KMS-11 (cell line): Measurements from ENCODE around the gene PPP1R18.

Experiments
- H2AFZ ChIP-seq: fragments of 200-600 bp; sonication (generic); 2 replicates; pipeline ENCODE4 v1.6.1; 2016; ENCODE audit warnings: antibody characterized with exemption, mixed run types, low read depth
- H3K27ac ChIP-seq: fragments of 200-600 bp; sonication (generic); 2 replicates; pipeline ENCODE4 v1.6.1; 2016; ENCODE audit warnings: mild to moderate bottlenecking, mixed run types
- H3K27me3 ChIP-seq: fragments of 200-600 bp; sonication (generic); 2 replicates; pipeline ENCODE4 v1.6.1; 2017; ENCODE audit warnings: mild to moderate bottlenecking, low read depth, mixed run types, moderate library complexity; ENCODE audit not compliant: insufficient read depth
- H3K36me3 ChIP-seq: fragments of 200-600 bp; sonication (generic); 2 replicates; pipeline ENCODE4 v1.6.1; 2017; ENCODE audit warnings: mild to moderate bottlenecking, mixed run types; ENCODE audit not compliant: insufficient read depth
- H3K4me1 ChIP-seq: fragments of 200-600 bp; sonication (generic); 2 replicates; pipeline ENCODE4 v1.6.1; 2016; ENCODE audit warnings: mild to moderate bottlenecking, low read depth, mixed run types; ENCODE audit not compliant: poor library complexity, severe bottlenecking
- H3K4me2 ChIP-seq: fragments of 200-600 bp; sonication (generic); 2 replicates; pipeline ENCODE4 v1.7.0; 2016; ENCODE audit warnings: mild to moderate bottlenecking, mixed run types
- H3K4me3 ChIP-seq: fragments of 200-600 bp; sonication (generic); IDR thresholded peaks from 2 replicates; pipeline ENCODE4 v1.6.1; 2017; ENCODE audit warnings: low read depth, low read length, mixed read lengths; ENCODE audit not compliant: insufficient read depth
- H3K79me2 ChIP-seq: fragments of 200-600 bp; sonication (generic); 2 replicates; pipeline ENCODE4 v1.6.1; 2016; ENCODE audit warnings: low read depth, mixed run types; ENCODE audit not compliant: insufficient read depth
- H3K9ac ChIP-seq: fragments of 200-600 bp; sonication (generic); 2 replicates; pipeline ENCODE4 v1.6.1; 2016; ENCODE audit warnings: mild to moderate bottlenecking, mixed run types
- H4K20me1 ChIP-seq: fragments of 200-600 bp; sonication (generic); 2 replicates; pipeline ENCODE4 v1.6.1; 2016; ENCODE audit warnings: mild to moderate bottlenecking, mixed run types; ENCODE audit not compliant: insufficient read depth
- TF ChIP-seq, protein P1 (sequence below): fragments of 200-600 bp; sonication (generic); conservative IDR thresholded peaks from 2 replicates; pipeline ENCODE4 v1.6.1; 2017; ENCODE audit warnings: low read depth, mild to moderate bottlenecking, antibody characterized with exemption, low read length, moderate library complexity, mixed read lengths

Gene PPP1R18

DNA sequence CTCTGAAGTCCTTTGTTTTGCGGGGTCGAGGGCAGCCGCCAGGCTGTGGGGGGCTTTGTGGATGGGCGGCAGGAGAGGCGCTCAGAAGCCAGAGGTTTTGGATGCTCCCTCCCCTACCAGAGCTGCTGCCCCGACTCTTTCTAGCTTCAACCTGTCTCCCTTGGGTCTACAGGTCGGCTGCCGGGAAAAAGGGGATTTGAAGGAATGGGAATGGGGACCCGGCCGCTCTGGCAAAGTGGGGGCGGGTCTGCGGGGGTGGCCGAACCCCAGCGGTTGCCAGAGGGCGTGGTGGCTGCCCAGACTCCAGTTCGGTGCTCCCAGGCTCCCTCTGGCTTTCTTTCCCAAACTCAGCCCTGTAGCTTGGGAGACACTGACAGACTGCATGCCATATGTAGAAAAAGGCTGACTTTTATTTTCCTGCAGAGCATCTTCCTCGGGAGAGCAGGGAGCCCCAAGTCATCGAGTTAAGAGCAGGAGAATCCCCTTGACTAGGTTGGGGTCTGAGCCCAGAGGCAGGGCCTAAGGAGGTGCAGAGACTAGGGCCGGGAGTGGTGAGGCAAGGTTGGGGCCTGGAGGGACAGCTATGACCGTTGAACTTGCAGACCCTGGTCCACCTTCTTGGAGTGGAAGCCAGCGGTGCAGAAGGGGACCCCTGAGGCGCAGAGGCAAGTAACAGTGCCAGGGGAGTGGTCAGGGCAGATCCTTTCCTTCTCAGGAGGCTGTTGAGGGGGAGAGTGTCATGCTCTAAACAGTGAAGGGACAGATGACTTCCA, 1.4 kb upstream of the PPP1R18 start:
- Histone ChIP-seq H3K27ac (peak overlapping the region; percentile 76; the same call in 1 of the 2 replicates), H3K4me1 (peaks cover 63% of the 10 kb centered on the region), H3K4me2 (peak overlapping the region; percentile 76), H3K36me3 (no peaks in the 10 kb centered on the region), H3K79me2 (peaks cover 33% of the 10 kb centered on the region), H2AFZ (peak overlapping the region; percentile 63; the same call in 1 of the 2 replicates), H3K27me3 (no peaks in the 10 kb centered on the region), H3K9ac (peak overlapping the region; percentile 64), H4K20me1 (no peaks in the 10 kb centered on the region), H3K4me3 (no peak overlapping the region)
- TF ChIP-seq, protein P1, sequence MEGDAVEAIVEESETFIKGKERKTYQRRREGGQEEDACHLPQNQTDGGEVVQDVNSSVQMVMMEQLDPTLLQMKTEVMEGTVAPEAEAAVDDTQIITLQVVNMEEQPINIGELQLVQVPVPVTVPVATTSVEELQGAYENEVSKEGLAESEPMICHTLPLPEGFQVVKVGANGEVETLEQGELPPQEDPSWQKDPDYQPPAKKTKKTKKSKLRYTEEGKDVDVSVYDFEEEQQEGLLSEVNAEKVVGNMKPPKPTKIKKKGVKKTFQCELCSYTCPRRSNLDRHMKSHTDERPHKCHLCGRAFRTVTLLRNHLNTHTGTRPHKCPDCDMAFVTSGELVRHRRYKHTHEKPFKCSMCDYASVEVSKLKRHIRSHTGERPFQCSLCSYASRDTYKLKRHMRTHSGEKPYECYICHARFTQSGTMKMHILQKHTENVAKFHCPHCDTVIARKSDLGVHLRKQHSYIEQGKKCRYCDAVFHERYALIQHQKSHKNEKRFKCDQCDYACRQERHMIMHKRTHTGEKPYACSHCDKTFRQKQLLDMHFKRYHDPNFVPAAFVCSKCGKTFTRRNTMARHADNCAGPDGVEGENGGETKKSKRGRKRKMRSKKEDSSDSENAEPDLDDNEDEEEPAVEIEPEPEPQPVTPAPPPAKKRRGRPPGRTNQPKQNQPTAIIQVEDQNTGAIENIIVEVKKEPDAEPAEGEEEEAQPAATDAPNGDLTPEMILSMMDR: no peak

DNA sequence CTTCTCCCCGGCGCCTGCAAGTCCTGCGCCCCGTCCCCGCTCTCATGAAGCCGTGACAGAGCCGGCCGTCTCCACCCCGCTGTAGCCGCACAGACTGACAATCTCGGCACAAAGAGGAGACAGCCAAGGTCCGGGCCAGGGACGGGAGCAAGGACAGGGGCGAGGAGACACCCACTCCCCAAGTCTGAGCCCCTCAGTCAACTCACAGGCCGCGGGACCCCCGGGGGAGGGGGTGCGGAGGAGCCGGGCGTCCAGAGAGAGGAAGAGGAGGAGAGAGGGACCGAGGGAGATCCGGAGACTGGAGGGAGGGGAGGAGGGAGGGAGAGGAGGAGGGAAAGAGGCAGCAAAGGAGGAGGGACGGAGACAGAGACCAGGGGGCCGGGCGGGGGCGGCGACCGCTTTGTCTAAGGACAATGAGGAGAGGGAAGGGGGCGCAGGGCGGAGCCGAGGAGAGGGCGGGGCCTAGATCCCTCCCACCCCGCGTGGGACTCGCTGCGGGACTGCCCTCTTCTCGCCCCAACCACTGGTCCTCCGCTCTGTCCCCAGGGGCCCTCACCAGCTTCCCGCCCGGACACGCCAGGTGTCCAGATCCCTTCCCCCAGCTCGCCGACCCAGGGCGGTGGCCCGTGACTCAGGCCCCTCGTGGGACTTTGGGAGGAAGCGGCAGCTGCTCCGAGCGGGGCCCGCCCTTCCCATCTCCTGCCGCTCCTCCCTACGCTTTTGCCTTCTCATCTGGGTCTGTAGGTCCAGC, 638 bp upstream of the PPP1R18 start:
- H3K27ac ChIP-seq: peak overlapping the region; percentile 76
- peak overlapping the region; percentile 63 for H2AFZ ChIP-seq
- no peaks in the 10 kb centered on the region for H3K36me3 ChIP-seq
- TF ChIP-seq, protein P1: no peak
- H3K27me3 ChIP-seq: no peaks in the 10 kb centered on the region
- H3K4me3 ChIP-seq: no peak overlapping the region
- H3K79me2 ChIP-seq: peaks cover 38% of the 10 kb centered on the region
- H3K4me1 ChIP-seq: peaks cover 60% of the 10 kb centered on the region
- H3K9ac ChIP-seq: peak overlapping the region; percentile 64
- H4K20me1 ChIP-seq: no peaks in the 10 kb centered on the region
- H3K4me2 ChIP-seq: peak overlapping the region; percentile 76

DNA sequence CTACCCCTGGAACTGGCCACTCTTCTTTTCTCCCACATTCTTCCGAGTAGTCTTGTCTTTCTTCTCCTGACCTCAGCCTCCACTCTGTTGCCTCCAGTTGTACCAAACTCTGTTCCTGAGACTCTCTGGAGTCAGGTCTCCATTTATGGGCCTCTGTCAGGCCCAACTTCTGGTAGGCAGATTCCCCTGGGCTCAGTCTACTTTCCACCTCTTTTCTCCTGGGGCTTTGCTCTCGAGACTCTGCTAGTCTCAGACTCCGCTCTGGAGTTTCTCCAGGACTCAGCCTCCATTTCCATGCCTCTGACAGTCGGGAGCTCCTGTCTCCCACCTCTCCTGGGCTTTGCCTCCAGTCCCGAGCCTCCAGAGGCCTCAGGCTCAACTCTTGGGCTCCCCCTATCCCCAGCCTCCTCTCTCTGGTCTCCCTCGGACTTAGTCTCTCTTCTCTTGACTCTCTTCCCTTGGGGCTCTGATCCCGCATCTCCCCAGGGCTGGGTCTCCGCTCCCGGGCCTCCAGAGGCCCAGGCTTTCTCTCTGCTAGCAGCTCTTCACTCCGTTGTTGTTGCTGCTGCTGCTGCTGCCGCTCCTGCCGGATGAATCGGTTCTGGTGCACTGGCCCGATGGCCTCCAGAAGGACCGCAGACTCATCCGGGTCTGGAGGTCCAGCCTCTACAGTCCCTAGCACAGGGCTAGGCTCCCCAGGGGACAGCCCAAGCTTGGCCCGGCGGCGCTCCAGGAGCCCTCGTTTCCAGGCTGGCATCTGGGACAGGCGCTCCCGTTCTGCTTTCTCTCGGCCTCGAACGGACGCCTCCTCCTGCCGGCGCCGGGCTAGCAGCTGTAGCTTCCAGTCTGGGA, 1.1 kb downstream of the PPP1R18 start:
- Histone ChIP-seq H3K4me2 (peak overlapping the region; percentile 65), H2AFZ (no peak overlapping the region), H3K36me3 (no peaks in the 10 kb centered on the region), H3K4me1 (peaks cover 64% of the 10 kb centered on the region), H4K20me1 (no peaks in the 10 kb centered on the region), H3K27ac (no peak overlapping the region; the same call in 1 of the 2 replicates), H3K79me2 (peaks cover 49% of the 10 kb centered on the region), H3K4me3 (no peak overlapping the region), H3K9ac (peak overlapping the region; percentile 1; the same call in 1 of the 2 replicates), H3K27me3 (no peaks in the 10 kb centered on the region)
- TF ChIP-seq, protein P1: no peak
